Measurements from ENCODE around the gene LHX3.

The LHX3 gene

DNA sequence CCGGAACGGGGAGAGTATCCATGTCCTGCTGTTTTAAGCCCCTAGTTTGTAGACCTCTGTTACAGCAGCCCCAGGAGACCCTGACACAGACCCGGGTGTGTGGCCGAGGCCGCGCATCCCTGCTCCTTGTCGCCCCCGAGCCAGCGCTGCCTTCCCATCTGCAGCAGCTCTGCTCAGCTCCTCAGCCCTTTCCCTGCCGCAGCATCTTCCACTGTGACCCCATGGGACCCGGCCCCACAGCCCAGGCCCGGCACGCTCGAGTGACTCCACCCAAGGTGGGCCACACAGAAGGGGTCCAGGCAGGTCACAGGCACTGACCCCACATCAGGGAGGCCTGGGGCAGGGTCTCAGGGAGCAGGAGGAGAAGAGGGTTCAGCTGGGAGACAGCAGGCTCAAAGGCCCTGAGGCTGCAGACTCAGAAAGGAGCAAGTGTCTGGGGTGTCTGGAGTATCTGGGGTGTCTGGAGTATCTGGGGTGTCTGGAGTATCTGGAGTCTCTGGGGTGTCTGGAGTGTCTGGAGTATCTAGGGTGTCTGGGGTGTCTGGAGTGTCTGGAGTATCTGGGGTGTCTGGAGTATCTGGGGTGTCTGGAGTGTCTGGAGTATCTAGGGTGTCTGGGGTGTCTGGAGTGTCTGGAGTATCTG is 31.2 kb downstream of the LHX3 start:
- no peak for DNase-seq

DNA sequence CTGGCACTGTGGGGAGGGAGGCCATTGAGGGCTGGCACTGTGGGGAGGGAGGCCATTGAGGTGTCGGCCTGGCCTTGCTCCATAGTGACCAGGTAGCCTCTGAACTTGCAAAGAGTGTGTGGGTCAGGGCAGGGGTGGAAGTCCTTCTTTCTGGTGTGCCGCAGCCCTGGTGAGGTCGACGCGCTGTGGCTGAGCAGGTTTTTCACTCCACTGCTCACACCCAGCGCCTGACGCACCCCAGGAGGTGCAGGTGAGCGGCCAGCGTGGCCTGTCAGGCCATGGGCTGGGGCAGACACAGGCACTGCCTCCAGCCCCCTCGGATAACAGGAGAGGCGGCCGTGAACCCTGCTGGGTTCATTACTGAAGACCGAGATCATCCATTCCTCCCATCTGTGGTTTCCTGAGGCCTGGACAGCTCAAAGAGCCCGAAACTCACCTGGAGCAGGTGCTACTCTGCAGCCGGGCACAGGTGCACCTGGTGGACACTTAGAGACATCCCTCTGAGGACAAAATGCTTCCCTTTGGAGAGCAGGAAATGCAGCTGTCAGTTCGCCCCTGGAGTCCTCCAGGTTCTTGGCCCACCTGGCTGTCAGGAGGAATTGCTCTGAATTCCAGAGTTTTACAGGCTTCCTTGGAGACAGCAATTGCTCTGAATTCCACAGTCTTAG is 32.4 kb downstream of the LHX3 start:
- no peak for DNase-seq

DNA sequence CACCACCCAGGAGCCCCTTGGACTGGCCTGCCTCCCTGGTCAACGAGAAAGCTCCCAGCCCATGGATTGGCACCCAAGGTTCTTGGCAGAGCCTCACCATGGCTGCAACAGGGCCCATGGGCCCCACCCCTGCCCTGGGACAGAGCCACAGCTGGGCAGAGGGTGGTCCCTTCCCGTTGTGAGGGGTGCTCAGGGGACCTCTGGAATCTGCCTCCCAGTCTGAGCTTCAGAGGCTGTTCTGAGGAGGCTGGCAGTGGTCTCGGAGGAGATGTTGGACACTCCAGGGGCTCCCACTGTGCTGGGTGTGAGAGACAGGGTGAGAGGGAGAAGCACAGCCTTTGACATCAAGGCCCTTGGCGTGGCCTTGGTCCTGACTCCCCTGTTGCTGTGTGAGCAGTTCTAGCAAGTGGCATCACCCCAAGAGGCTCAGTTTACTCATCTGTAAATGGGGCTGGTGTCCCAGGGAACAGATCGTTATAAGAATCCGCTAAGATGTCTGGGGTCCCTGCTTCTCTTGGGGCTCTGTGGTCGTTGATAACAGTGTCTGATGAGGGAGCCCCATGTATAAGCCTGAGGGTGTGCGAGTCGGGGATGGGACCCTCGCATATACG is 33.0 kb downstream of the LHX3 start:
- DNase-seq = no peak

DNA sequence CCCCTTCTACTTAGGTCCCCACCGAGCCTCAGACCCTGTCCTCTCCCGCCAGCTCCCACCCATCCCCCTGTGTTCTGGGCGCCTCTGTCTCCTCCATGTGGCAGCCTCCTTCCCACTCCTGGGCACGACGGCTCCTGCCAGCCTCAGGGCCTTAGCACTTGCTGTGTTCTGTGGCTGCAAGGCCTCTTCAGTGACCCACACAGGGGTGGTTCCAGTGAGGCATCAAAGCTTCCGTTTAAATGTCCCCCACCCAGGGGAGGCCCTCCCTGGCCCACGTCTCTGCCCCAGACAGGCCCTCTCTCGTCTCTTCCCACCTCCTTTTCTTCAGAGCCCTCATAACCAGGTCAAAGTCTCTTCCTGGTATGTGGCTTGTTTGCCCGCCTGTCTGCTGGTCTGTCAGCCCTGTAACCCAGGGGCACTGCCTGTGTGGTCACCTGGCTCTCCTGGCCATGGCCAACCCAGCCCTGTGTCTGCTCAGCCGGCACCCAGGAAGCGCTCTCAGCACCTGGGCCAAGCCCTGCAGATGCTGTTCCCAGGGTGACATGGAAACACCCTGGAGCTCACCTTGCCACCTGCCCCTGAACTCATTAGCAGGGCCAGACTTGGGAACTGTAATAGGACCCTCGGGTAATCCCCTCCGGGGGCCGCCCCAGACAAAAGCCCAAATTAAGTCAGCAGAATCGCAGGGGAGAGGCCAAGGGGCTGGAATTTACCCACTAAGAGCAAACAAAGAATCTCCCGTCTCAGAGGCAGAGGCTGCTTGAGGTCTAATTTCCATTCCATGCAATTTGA is 33.7 kb downstream of the LHX3 start:
- peak; percentile 80 for DNase-seq

DNA sequence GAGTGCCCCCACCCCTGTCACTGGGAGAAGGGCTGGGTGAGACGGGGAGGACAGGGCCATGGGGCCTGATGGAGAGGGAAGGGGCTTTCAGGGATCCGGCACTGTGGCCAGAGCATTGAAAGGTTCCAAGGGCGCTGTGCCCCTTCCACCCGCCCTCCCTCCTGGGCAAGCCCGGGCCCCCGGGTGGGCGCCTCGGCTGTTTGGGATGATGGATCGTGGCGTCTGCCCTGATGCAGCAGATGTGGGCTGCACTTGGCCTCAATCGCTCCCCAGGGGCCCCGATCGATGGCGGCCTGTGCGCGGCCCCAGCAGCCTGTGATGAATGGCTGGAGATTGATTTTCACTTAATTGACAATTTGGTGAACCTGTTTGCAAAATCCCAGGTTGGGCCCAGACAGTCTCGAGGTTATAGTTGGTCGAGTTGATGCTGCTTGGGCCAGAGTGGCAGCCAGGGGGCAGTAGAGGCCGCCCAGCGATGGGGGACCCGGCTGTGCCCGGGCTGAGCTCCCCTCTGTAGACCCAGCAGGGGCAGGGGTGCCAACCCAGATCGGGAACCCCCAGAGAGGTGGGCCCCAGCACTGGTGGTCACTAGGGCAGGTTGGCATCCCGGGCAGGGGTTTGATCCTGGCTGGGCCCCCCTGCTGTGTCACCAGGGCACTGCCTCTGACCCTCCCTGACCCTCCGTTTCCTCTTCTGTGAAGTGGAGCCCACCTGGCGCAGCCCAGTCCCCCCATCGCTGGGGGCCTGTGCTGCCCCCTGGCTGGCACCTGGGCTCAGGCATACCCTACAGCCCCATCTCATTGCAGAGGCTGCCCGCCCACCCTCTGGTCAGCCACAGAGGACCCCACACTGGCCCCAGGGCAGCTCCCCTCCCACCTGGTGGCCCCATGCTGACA is 34.7 kb downstream of the LHX3 start:
- DNase-seq = peak; percentile 15

DNA sequence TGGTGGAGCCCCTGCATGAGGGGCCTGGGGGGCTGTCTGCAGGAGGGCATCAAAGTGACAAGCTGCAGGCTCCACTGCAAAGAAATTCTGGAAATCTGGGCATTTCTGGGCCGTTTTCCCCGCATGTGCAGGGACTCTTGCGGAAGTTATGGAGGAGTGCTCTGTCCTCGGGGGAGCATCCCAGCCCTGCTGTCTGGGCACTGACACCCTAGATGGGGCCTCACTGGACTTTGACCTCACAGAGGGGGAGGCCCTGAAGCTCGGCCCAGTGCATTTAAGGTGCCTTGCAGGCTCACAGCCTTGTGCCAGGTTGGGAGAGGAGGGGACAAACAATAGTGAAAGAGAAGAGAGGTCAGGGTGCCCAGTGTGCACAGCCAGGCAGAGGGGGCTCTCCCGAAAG is 35.4 kb downstream of the LHX3 start:
- no peak for DNase-seq

DNA sequence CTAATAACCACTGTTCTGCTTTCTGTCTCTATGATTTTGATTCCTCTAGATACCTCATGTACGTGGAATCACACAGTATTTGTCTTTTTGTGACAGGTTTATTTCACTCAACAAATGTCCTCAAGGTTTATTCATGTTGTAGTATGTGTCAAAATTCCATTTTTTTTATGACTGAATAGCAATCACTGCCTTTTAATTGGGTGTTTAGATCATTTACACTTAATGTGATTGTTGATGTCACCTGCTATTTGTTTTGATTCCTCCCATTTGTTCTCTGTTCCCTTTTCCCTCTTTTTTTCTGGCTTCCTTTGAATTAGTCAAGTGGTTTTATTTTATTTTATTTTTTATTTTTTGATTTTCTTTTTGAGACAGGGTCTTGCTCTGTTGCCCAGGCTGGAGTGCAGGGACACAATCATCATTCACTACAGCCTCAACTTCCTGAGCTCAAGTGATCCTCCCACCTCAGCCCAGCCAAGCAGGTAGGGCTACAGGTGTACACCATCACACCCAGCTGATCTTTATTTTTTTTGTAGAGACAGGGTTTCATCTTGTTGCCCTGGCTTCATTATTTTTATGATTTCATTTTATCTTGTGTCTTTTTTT is 41.6 kb downstream of the LHX3 start:
- DNase-seq = no peak

DNA sequence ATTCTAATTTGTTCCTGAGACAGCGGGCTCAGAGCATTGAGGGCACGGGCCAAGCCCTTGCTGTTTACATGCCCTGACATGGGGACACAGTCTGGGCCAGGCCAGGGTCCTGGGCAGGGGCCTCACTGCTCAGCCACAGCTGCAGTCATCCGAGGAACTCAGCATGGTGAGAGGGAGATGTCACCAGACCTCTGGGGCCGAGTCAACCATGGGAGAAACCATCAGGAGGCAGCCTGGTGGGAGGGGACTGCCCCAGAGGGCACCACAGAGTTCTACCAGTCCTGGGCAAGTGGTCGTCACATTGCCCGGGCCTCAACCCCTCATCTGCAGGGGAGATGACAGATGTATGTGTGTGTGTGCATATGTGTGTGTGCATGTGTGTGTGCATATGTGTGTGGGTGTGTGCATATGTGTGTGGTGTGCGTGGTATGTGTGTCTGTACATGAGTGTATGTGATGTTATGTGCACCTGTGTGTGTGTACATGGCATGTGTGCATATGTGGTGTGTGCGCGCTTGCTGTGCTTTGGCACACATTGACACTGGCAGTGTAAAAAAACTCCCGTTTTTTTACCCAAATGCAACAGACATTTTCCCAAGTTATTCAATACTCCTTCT is 43.8 kb downstream of the LHX3 start:
- DNase-seq = no peak

DNA sequence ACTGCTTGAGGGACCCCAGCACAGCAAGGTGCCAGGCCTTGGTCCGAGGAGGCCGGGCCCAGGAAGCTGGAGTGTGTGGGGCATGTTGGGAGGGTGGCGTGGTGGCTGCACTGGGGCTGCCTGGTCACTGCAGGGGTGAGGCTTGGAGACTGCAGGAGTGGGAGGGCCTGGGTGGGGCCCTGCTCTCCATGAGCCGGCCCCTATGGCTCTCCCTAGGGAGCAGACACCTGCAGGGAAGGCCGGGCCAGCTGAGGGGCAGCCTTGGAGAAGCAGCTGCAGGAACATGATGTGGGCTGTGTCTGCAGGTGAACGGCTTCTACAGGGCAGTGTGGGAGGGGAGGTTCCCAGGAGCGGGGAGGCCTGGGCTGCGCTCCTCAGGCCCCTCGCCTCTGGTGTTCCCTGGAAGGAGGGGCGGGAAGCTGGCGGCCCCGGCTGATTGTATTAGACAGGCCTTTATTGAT is 44.5 kb downstream of the LHX3 start:
- peak; percentile 36 for DNase-seq

DNA sequence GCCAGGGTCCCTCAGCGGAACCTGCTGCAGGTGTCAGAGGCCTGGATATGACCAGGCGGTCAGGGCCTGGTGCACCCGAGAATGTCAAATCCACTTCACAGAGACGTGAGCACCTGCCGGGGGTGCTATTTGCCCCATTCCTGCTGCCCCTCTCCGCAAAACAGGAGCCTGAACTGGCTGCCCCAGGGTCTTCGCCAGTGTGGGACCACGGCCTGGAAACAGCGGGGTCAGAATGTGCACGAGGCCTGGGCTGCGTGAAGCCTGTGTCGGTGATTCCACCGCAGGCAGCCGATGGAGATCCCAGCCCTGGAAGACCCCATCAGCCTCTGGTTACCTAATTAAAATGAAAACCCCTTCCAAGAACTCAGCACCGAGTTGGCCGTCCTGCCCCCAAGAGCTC is 45.1 kb downstream of the LHX3 start:
- DNase-seq = no peak

DNA sequence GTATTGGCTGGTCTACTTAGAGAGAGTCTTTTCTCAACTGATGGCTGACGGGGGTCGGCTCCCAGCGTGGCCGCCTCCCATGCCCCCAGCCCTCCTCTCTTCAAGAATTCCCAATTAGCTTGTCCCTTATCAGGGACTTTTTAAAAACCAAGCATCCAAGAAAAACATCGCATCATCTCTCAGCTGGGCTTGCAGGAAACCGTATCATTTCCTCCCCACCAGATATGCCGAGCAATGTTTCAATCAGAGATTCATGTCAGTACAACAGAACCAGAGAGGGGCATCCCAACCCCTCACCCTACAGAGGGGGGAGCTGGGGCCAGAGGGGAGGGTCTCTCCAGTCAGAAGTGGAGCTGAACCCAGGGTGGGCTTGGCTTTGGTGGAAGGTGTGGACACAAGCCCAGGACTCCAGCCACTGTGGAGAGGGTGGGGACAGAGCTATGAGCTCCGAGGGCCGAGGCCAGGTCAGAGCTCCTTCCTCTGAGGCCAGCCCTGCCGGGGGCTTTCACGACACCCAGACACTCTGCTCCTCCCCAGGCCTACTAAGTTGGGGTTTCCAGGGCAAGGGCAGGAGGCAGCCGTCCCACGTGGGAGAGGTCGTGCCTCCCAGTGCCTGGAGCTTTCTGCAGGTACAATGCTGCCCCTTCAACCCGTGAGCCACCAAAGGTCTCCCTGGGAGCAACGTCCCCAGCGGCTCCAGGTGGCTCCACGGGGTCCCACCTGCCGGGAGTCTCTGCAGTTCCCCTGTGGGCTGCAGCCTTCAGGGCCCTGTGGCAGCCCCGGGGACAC is 47.3 kb downstream of the LHX3 start:
- no peak for DNase-seq

DNA sequence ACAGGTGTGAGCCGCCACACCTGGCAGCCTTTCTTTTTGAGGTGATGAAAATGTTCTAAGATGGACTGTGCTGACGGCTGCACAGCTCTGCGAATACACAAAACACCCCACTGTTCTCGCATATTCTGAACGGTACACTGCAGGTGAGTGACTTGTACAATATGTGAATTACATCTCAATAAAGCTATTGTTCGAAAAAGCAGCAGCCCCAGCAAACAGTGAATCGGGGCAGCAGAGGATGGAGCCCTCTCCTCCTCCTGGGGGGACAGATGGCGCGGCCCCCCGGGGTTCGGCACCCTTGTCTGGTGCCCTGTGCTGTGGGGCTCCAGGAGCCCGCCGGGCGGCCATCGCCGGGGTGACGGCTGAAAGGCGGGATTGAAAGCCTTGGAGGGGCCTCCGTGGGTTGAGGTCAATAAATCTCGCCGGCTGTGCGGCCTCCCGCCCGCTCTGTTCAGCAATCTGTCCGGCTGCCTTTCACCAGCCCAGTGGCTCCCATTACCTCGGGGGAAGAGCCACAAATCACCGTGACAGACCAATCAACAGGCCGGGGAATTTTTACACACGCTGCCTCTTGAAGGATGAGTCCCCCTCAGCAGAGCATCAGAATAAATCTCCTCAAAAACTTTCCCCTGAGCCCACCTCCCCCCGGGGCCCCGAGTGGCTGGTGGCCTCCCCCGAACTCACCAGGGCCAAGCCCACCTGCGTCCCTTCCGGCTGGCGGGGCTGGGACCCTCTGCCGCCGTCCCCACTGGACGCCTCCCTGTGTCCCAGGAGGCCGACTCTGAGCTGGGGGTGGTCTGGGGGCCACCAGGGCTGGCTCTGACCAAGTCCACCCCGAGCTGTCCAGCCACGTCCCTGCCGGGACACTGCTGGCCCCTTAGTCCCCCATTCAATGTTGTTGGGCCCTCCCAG is 48.5 kb downstream of the LHX3 start:
- no peak for DNase-seq

DNA sequence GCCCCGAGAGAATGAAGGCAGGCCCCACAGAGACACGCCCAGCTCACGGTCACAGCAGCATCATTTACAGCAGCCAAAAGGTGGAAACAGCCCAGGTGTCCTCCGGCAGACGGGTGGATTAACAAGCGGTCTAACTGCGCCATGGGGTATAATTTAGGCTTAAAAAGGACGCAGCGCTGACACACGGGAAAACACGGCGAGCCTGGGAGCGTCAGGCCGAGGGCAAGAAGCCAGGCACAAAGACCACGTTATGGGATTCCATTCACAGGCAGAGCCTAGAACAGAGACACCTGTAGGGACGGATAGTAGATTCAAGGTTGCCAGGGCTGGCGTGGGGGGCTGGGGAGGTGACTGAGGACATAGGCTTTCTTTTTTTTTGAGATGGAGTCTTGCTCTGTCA is 49.4 kb downstream of the LHX3 start:
- no peak for DNase-seq

DNA sequence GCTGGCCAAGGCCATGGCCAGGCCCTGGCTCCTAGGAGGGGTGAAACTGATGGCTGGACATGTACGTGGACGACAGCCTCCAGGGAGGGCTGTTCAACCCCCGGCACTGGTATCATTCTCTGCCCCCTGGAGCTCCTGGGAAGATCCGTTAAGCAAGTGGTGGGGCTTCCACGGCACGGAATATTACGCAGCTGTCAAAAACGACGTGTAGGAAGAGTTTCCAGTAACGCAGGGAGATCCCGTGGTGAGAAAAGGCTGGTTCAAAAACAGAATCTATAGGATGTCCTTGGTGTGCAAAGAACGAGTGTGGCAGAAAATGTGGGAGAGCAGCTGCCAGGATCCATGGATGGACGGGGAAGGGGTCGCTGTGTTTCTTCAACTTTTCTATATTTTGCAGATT is 50.0 kb downstream of the LHX3 start:
- no peak for DNase-seq

DNA sequence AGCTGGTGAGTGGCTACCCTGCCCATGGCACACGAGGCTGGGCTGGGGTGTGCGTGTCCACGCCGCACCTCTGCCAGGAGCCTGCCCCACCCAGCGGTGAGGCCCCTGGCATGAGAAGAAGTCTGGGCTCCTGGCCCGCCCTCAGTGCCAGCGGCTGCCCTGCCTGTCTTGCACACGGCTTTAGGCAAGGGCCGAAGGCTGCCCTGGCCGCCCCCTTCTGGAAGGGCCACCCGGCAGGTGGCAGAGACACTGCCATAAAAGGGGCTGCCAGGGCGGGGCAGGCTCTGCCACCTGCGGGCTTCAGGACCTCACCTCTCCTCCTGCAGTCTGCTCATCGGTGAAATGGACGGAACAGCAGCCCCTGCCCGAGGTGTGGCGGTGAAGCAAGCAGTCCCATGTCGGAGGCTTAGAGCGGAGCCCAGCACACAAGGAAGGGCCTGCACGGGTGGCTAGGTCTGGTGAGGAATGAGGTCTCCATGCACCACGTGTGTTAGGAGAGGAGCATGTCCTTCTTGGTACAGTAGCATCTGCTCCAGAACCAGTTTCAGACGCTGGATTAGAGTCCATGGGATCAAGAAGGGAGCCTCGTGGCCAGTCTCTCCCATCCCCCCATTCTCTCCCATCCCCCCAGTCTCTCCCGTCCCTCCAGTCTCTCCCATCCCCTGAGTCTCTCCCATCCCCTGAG is 51.4 kb downstream of the LHX3 start:
- DNase-seq = no peak

DNA sequence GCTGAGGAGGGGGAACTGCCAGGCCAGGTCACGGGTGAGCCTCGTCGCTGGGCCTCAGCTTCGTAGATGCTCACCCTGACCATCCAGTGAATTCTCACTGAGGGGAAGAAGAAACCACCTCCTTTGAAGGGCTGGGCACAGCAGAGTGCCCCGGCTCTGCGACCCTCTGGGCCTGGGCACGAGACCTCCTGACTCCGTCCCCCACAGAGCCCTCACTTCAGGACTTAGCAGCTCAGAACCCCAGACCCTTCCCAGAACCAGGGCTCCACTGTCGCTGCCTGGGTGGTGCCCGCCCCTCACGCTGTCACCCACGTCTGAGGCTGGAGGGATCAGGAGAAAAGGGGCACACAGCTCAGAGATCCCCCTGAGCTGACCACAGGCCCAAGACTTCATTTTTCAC is 52.0 kb downstream of the LHX3 start:
- no peak for DNase-seq

DNA sequence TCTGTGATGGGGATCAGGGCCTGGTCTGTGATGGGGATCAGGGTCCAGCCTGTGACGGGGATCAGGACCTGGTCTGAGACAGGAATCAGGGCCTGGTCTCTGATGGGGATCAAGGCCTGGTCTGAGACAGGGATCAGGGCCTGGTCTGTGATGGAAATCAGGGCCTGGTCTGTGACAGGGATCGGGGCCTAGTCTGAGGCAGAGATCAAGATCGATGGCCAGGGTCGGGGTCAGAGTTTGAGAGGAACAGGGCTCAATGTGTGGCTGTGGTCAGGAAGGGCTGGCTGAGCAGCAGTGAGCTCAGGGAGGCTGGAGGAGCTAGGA is 52.4 kb downstream of the LHX3 start:
- no peak for DNase-seq

DNA sequence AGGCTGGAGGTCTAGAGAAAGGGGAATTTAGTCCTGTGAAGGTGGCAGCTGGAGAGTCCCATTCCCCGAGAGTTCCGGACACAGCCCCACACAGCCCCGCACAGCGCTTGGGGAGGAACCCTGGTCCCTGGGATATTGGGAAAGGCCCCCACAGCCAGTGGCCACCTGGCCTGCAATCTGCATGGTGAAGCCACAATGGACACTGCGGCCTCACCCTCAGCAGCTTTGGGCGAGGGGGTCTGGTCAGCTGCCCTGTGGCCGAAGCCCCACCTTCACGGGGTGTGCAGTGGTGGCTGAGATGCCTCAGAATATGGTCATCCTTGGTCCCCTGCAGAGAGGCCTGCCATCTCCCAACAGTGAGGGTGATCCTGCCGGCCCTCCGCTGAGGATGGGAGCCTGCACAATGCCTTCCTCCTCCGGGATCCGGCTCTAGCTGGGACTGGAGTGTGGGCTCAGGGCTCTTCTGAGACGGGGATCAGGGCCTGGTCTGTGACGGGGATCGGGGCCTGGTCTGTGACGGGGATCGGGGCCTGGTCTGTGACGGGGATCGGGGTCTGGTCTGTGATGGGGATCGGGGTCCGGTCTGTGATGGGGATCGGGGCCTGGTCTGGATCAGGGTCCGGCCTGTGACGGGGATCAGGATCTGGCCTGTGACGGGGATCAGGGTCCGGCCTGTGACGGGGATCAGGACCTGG is 52.9 kb downstream of the LHX3 start:
- no peak for DNase-seq

All from NCI-H1436 (cell line).